ENCODE data around the gene LRRC43.

LRRC43 gene

DNA sequence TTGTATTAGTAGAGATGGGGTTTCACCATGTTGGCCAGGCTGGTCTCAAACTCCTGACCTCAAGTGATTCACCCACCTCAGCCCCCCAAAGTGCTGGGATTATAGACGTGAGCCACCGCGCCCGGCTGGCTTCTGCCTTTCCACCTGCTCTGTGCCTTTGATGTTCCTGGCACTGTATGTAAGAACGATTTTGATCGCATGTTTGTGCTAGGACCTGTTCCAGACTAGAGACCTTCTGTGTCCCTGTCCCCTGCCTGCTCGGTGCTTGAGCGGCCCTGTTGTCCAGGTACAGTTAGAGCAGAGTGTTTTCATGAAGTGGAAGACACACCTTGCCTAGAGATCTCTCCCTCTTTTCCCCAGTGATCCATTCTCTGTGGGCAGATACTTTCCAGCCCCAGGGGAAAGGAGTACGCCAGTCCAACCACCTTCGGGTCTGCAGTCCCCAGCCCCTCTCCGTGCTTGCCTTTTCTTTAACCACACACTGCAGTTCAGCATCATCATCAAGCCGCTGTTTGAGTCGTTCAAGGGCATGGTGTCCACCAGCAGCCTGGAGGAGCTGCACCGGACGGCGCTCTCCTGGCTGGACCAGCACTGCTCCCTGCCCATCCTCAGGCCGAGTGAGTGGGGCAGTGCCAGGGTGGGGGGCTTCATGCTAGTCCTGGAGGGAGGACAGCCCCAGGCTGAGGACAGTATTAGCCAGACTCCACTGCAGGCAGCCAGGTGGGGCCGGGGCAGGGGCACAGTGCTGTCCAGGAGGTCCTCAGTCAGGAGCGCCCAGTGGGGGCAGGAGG is 42.3 kb upstream of the LRRC43 start:
- Histone ChIP-seq H2AFZ (no peak overlapping the region), H3K9me3 (ENCODE audit: control insufficient read depth, low read length) (no peaks in the 10 kb centered on the region), H3K9ac (no peak overlapping the region), H3K4me1 (peaks cover 9% of the 10 kb centered on the region), H3K36me3 (ENCODE audit: control insufficient read depth, insufficient read depth, low read length) (no peaks in the 10 kb centered on the region), H3K4me2 (ENCODE audit: low read length) (no peak overlapping the region), H3K4me3 (ENCODE audit: low read depth, low read length) (no peak overlapping the region), H3K79me2 (peaks cover 2% of the 10 kb centered on the region), H3K27me3 (ENCODE audit: control insufficient read depth, insufficient read depth, low read length) (no peaks in the 10 kb centered on the region), H3K27ac (no peak overlapping the region)
- TF ChIP-seq, protein P1, sequence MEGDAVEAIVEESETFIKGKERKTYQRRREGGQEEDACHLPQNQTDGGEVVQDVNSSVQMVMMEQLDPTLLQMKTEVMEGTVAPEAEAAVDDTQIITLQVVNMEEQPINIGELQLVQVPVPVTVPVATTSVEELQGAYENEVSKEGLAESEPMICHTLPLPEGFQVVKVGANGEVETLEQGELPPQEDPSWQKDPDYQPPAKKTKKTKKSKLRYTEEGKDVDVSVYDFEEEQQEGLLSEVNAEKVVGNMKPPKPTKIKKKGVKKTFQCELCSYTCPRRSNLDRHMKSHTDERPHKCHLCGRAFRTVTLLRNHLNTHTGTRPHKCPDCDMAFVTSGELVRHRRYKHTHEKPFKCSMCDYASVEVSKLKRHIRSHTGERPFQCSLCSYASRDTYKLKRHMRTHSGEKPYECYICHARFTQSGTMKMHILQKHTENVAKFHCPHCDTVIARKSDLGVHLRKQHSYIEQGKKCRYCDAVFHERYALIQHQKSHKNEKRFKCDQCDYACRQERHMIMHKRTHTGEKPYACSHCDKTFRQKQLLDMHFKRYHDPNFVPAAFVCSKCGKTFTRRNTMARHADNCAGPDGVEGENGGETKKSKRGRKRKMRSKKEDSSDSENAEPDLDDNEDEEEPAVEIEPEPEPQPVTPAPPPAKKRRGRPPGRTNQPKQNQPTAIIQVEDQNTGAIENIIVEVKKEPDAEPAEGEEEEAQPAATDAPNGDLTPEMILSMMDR (IDR thresholded peaks at IDR 0.05) = no peak

DNA sequence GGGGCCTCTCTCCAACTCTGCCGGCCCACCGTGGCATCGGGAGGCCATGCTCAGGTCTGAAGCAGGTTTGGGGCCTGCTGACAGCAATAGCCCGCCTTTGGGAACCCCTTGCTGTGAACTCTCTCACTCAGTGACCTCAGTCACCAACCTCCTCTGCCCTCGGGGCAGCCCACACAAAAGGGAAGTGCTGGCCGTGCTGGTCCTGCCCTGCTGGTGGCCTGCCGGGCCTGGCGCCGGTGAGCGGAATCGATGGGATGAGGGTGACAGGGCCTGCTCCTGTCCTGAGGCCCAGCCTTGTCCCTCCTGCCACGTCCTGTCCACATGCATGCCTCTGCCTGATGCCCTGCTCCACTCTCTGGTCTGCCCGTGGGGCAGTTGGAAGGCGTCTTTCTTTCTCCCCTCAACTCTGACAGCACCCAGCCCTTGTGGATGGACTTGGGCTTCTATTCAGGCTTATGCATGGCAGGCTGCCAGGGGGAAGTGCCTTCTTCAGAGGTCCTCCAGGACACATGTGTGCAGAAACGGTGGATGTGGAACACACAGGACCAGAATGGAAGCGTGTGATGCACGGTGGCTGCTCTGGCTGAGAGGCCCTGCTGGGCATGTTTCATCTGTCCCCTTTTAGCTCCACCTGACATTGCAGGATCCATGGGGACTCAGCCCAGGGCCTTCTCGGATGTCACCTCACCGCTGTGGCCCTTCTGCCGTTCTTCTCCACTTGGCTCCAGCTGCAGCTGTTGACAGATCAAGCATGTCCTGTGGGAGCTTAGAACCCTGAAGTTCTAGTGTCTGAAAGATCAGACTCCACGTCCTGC is 40.8 kb upstream of the LRRC43 start:
- Histone ChIP-seq H3K4me1 (peaks cover 9% of the 10 kb centered on the region), H3K9ac (no peak overlapping the region), H3K27ac (no peak overlapping the region), H3K36me3 (ENCODE audit: control insufficient read depth, insufficient read depth, low read length) (no peaks in the 10 kb centered on the region), H3K4me3 (ENCODE audit: low read depth, low read length) (no peak overlapping the region), H3K9me3 (ENCODE audit: control insufficient read depth, low read length) (no peaks in the 10 kb centered on the region), H3K4me2 (ENCODE audit: low read length) (no peak overlapping the region), H3K79me2 (peaks cover 2% of the 10 kb centered on the region), H2AFZ (no peak overlapping the region), H3K27me3 (ENCODE audit: control insufficient read depth, insufficient read depth, low read length) (no peaks in the 10 kb centered on the region)
- TF ChIP-seq, protein P1 (IDR thresholded peaks at IDR 0.05) = no peak

DNA sequence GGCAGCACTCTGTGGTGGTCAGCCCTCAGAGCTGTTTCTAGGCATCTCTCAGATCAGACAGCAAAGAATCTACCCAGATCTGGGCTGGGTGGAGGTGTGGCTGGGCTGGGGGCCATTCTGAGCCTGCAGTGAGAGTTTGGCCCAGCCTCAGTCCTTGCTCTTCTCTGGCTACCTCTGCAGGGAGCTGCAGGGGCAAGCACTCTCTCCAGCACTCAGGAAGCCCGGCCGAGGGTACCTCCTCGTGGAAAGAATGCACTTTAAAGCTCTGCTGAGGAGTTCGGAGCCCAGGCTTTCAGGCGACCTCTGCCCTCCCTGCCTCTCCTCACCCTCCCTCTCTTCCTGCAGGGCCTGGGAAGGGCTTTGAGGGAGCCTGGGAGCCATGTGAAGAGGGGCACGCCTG is 40.1 kb upstream of the LRRC43 start:
- Histone ChIP-seq H3K36me3 (ENCODE audit: control insufficient read depth, insufficient read depth, low read length) (no peaks in the 10 kb centered on the region), H2AFZ (no peak overlapping the region), H3K79me2 (peaks cover 2% of the 10 kb centered on the region), H3K4me2 (ENCODE audit: low read length) (no peak overlapping the region), H3K4me1 (peaks cover 4% of the 10 kb centered on the region), H3K27me3 (ENCODE audit: control insufficient read depth, insufficient read depth, low read length) (no peaks in the 10 kb centered on the region), H3K9me3 (ENCODE audit: control insufficient read depth, low read length) (no peaks in the 10 kb centered on the region), H3K27ac (no peak overlapping the region), H3K9ac (no peak overlapping the region), H3K4me3 (ENCODE audit: low read depth, low read length) (no peak overlapping the region)
- TF ChIP-seq, protein P1 (IDR thresholded peaks at IDR 0.05) = no peak

DNA sequence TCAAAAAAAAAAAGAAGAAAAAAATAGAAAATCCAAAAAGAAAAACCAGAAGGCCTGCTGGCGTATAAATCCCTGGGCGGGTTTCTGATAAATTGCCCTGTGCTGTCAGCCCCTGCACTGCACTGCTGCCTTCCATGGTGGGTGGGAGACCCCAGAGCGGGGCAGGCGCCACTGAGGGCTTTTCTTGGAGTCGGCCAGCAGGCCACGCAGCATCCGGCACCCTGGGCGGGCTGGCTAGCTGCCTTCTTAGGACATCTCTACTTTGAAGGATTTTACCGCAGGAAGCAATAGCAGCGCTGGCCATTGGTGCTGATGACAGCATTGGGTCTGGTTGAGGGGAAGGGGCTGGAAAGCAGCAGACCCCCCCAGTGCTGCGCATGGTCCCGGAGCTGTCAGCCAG is 38.0 kb upstream of the LRRC43 start:
- TF ChIP-seq, protein P1 (IDR thresholded peaks at IDR 0.05) = no peak
- H3K4me3 ChIP-seq (ENCODE audit: low read depth, low read length) = no peak overlapping the region
- H2AFZ ChIP-seq = no peak overlapping the region
- no peaks in the 10 kb centered on the region for H3K4me1 ChIP-seq
- H3K9ac ChIP-seq = no peak overlapping the region
- no peak overlapping the region for H3K27ac ChIP-seq
- H3K79me2 ChIP-seq = peaks cover 2% of the 10 kb centered on the region
- no peaks in the 10 kb centered on the region for H3K9me3 ChIP-seq (ENCODE audit: control insufficient read depth, low read length)
- no peaks in the 10 kb centered on the region for H3K27me3 ChIP-seq (ENCODE audit: control insufficient read depth, insufficient read depth, low read length)
- H3K36me3 ChIP-seq (ENCODE audit: control insufficient read depth, insufficient read depth, low read length) = no peaks in the 10 kb centered on the region
- no peak overlapping the region for H3K4me2 ChIP-seq (ENCODE audit: low read length)
